ENCODE data around the gene GEN1.

- no peak for TF ChIP-seq CHD2 (IDR thresholded peaks at IDR 0.05; ENCODE audit: low read depth, low read length)
- no peak for TF ChIP-seq MYC (CRISPR knock-in tag; IDR thresholded peaks at IDR 0.05; ENCODE audit: borderline replicate concordance)
- no peak for TF ChIP-seq ZFX (CRISPR knock-in tag; IDR thresholded peaks at IDR 0.05; ENCODE audit: low read depth)
- TF ChIP-seq GTF2F1 (IDR thresholded peaks at IDR 0.05; ENCODE audit: low read length): no peak
- TF ChIP-seq ZFP1 (CRISPR knock-in tag; IDR thresholded peaks at IDR 0.05): no peak
Observed at GRCh38 chr2:17800219-17800618, 46.3 kb downstream of the GEN1 start.

All from HepG2 (cell line).